Hematopoietic multipotent progenitor cell treated with erythropoietin and hydrocortisone succinate and interleukin-3 and kit ligand, for 6 days (in vitro differentiated cells): Measurements from ENCODE around the gene RSBN1.
"Not testable (repeated sequence)": the region's sequence is repeated elsewhere in the genome, so short reads cannot be mapped to it uniquely, and the experiment has no call there.

ENCODE experiments used
- DNase-seq: peaks from one replicate; pipeline ENCODE4 v3.0.0-alpha.2; 2015

RSBN1 gene

DNA sequence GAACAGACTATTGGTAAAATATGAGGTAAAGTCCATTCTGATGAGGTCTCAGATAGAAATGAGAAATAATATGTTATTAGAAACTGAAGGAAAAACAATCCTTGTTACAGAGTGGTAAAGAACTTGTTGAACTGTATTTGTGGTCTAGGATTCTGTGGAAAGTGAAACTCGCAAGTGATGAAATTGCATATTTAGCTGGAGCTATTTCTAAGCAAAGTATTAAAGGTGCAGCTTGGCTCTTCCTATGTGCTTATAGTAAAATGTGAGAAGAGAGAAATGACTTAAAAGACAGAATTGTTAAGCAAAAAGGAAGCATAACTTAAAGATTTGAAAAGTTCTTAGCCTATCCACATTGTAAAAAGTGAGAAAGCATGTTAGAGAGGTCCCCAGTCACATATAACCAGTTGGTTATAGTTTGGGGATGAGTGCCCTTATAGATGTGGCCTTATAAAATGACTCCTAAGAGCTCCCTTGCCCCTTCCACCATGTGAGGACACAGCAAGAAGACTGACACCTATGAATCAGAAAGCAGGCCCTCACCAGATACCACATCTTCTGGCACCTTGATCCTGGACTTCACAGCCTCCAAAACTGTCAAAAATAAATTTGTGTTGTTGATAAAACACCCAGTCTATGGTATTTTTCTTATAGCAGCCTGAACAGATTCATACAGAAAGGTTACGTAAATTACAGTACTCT lies 77.8 kb downstream of the RSBN1 start:
- DNase-seq = no peak

DNA sequence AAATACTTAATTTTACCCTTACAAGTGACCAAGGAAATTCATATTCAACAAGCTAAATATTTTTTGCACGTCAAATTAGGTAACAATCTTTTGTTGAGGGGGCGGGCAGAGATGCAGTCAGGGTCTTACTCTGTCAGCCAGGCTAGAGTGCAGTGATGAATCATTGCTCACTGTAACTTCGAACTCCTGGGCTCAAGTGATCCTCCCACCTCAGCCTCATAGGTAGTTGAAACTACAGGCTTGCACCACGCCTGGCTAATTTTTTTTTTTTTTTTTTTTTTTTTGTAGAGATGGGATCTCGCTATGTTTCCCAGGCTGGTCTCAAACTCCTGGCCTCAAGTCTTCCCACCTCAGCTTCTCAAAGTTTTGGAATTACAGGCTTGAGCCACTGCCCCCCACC lies 79.5 kb downstream of the RSBN1 start:
- no peak for DNase-seq

GRCh38 chr1:113721010-113721409 lies 91.3 kb downstream of the RSBN1 start:
- DNase-seq = no peak

DNA sequence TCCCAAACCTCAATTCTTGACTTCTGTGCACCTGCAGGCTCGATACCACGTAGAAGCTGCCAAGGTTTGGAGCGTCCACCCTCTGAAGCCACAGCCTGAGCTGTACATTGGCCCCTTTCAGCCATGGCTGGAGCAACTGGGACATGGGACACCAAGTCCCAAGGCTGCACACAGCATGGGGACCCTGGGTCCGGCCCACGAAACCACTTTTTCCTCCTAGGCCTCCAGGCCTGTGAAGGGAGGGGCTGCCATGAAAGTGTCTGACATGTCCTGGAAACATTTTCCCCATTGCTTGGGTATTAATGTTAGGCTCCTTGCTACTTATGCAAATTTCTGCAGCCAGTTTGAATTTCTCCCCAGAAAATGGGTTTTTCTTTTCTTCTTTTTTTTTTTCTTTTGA lies 93.7 kb downstream of the RSBN1 start:
- not testable (repeated sequence) for DNase-seq

GRCh38 chr1:113717506-113717905 lies 94.8 kb downstream of the RSBN1 start:
- not testable (repeated sequence) for DNase-seq

- no peak for DNase-seq
Observed at GRCh38 chr1:113714606-113715269, 97.5 kb downstream of the RSBN1 start.
